Muscle of leg (tissue), 11 donors: ENCODE measurements around the gene C16orf86. TPM values are rescaled to one million over a fixed set of nuclear protein-coding genes. Genes with fewer than 3 reads are reported as not detected.
"Not testable (repeated sequence)": the region's sequence is repeated elsewhere in the genome, so short reads cannot be mapped to it uniquely, and the experiment has no call there.

Experiments used
- DNase-seq: peaks from one replicate; pipeline ENCODE4 v3.0.0; 2013
- H3K27ac ChIP-seq: one replicate; pipeline ENCODE4 v1.5.1; 2013; ENCODE audit warnings: mild to moderate bottlenecking, low read length, control low read depth
- H3K27me3 ChIP-seq: one replicate; pipeline ENCODE4 v1.6.1; 2013; ENCODE audit warnings: low read length; ENCODE audit not compliant: control insufficient read depth, insufficient read depth
- H3K36me3 ChIP-seq: one replicate; pipeline ENCODE4 v1.6.1; 2013; ENCODE audit warnings: low read length; ENCODE audit not compliant: control insufficient read depth, insufficient read depth
- H3K4me1 ChIP-seq: one replicate; pipeline ENCODE4 v1.6.1; 2013; ENCODE audit warnings: low read length; ENCODE audit not compliant: control insufficient read depth, insufficient read depth
- H3K4me3 ChIP-seq: one replicate; pipeline ENCODE4 v1.5.1; 2013; ENCODE audit warnings: low read length, control low read depth
- H3K9me3 ChIP-seq: replicated peaks from 2 replicates; pipeline ENCODE4 v1.6.1; 2013; ENCODE audit warnings: low read depth, low read length; ENCODE audit not compliant: control insufficient read depth
- WGBS: methylation state at CpG from one replicate; pipeline ENCODE4 v1.1.5; 2013; ENCODE audit warnings: missing lambda C conversion rate; ENCODE audit not compliant: insufficient coverage; 5-methylcytosine and 5-hydroxymethylcytosine counted together
- polyA plus RNA-seq, 8 donors: library from polyadenylated mRNA; unstranded; fragments of 120-200 nt; gene quantifications; one replicate each; pipeline versions ENCODE4 v1.2.1 to v1.2.3, GENCODE V29; 2013; ENCODE audit warnings: inconsistent platforms in 1 of 8, low replicate concordance in 1 of 8; ENCODE audit not compliant: insufficient read length in 8 of 8, insufficient read depth in 1 of 8
- total RNA-seq: library from RNA; stranded (reverse); fragments of 120-200 nt; gene quantifications from one replicate; pipeline ENCODE4 v1.2.4, GENCODE V29; 2013

The C16orf86 gene
- total and polyA plus RNA-seq, 9 donors: 2.1 to 4.3 (median 2.6) TPM

- H3K27me3 ChIP-seq: no peaks in the 10 kb centered on the region
- H3K9me3 ChIP-seq: no peaks in the 10 kb centered on the region
- no peak for DNase-seq
- 94% methylated on average over 3 of the region's 7 CpGs for WGBS
- H3K27ac ChIP-seq: no peak overlapping the region
- H3K4me3 ChIP-seq: no peak overlapping the region
- H3K36me3 ChIP-seq: peaks cover 8% of the 10 kb centered on the region
- peaks cover 18% of the 10 kb centered on the region for H3K4me1 ChIP-seq
Measured at GRCh38 chr16:67675999-67676398, 9.4 kb downstream of the C16orf86 start.

- Histone ChIP-seq H3K27me3 (no peaks in the 10 kb centered on the region), H3K36me3 (peaks cover 9% of the 10 kb centered on the region), H3K4me1 (peaks cover 18% of the 10 kb centered on the region), H3K27ac (no peak overlapping the region), H3K9me3 (no peaks in the 10 kb centered on the region), H3K4me3 (no peak overlapping the region)
- no peak for DNase-seq
- WGBS: no CpG with 5 or more reads among the region's 4 CpGs
Measured at GRCh38 chr16:67676516-67676915, 9.9 kb downstream of the C16orf86 start.

GRCh38 chr16:67676939-67677338 lies 10.3 kb downstream of the C16orf86 start:
- Histone ChIP-seq H3K36me3 (peaks cover 9% of the 10 kb centered on the region), H3K9me3 (no peaks in the 10 kb centered on the region), H3K4me1 (peaks cover 18% of the 10 kb centered on the region), H3K4me3 (no peak overlapping the region), H3K27ac (no peak overlapping the region), H3K27me3 (no peaks in the 10 kb centered on the region)
- DNase-seq: no peak
- WGBS: 87% methylated on average over 3 of the region's 8 CpGs

- DNase-seq: no peak
- H3K4me3 ChIP-seq: no peak overlapping the region
- 100% methylated on average over 1 of the region's 1 CpG for whole genome bisulfite sequencing
Measured at GRCh38 chr16:67677712-67678111, 11.1 kb downstream of the C16orf86 start.

GRCh38 chr16:67678354-67679023 lies 11.9 kb downstream of the C16orf86 start:
- no peaks in the 10 kb centered on the region for H3K27me3 ChIP-seq
- 80% methylated on average over 10 of the region's 12 CpGs for WGBS
- H3K9me3 ChIP-seq: no peaks in the 10 kb centered on the region
- peaks cover 10% of the 10 kb centered on the region for H3K4me1 ChIP-seq
- H3K4me3 ChIP-seq: no peak overlapping the region
- peaks cover 18% of the 10 kb centered on the region for H3K36me3 ChIP-seq
- DNase-seq: peak; percentile 62
- H3K27ac ChIP-seq: no peak overlapping the region

More at GRCh38 chr16:67677712-67678111, 11.1 kb downstream of the C16orf86 start:
- H3K9me3 ChIP-seq: no peaks in the 10 kb centered on the region
- H3K4me1 ChIP-seq: peaks cover 18% of the 10 kb centered on the region
- no peak overlapping the region for H3K27ac ChIP-seq
- H3K36me3 ChIP-seq: peaks cover 10% of the 10 kb centered on the region
- H3K27me3 ChIP-seq: no peaks in the 10 kb centered on the region

- no peak overlapping the region for H3K27ac ChIP-seq
- no peaks in the 10 kb centered on the region for H3K9me3 ChIP-seq
- H3K27me3 ChIP-seq: no peaks in the 10 kb centered on the region
- WGBS: 97% methylated on average over 5 of the region's 10 CpGs
- H3K4me1 ChIP-seq: no peaks in the 10 kb centered on the region
- DNase-seq: no peak
- H3K36me3 ChIP-seq: peaks cover 24% of the 10 kb centered on the region
- H3K4me3 ChIP-seq: no peak overlapping the region
Measured at GRCh38 chr16:67679935-67680897, 13.6 kb downstream of the C16orf86 start.

- no peak for DNase-seq
- WGBS: no CpG with 5 or more reads among the region's 4 CpGs
- no peak overlapping the region for H3K4me3 ChIP-seq
- H3K36me3 ChIP-seq: peaks cover 22% of the 10 kb centered on the region
- H3K27me3 ChIP-seq: no peaks in the 10 kb centered on the region
- no peak overlapping the region for H3K27ac ChIP-seq
- H3K4me1 ChIP-seq: no peaks in the 10 kb centered on the region
- H3K9me3 ChIP-seq: no peaks in the 10 kb centered on the region
Measured at GRCh38 chr16:67683767-67684166, 17.2 kb downstream of the C16orf86 start.

GRCh38 chr16:67685388-67686112 lies 18.9 kb downstream of the C16orf86 start:
- WGBS: 88% methylated on average over 9 of the region's 17 CpGs
- Histone ChIP-seq H3K9me3 (no peaks in the 10 kb centered on the region), H3K36me3 (peaks cover 22% of the 10 kb centered on the region), H3K4me3 (no peak overlapping the region), H3K27me3 (no peaks in the 10 kb centered on the region), H3K4me1 (no peaks in the 10 kb centered on the region), H3K27ac (peak overlapping the region; percentile 15)
- DNase-seq: no peak

- H3K27me3 ChIP-seq, H3K4me1 ChIP-seq, H3K9me3 ChIP-seq, H3K4me3 ChIP-seq, H3K36me3 ChIP-seq, H3K27ac ChIP-seq, DNase-seq: not testable (repeated sequence)
- WGBS: 81% methylated on average over 4 of the region's 8 CpGs
Measured at GRCh38 chr16:67693517-67694285, 27.1 kb downstream of the C16orf86 start.
